CD8-positive, alpha-beta memory T cell (primary cell): ENCODE measurements around the gene CBLN3. TPM values are rescaled to one million over a fixed set of nuclear protein-coding genes. Genes with fewer than 3 reads are reported as not detected.

ENCODE experiments used
- CTCF ChIA-PET: fragments of 350-600 bp; sonication (Branson Sonifier 250); formaldehyde crosslinking; loops from one replicate; lab custom pipeline; 2021; ENCODE audit warnings: antibody characterized with exemption; lab: Charles Lee
- POLR2A ChIA-PET: fragments of 350-600 bp; sonication (Branson Sonifier 250); formaldehyde crosslinking; loops from one replicate; lab custom pipeline; 2021; ENCODE audit warnings: antibody characterized with exemption; lab: Charles Lee
- DNase-seq, 5 donors: peaks; one replicate each; pipeline versions ENCODE4 v3.0.0 to v3.0.0-alpha.2; 2020 to 2022; ENCODE audit warnings: mixed read lengths in 1 of 5
- H3K27ac ChIP-seq: one replicate; pipeline ENCODE4 v1.7.0; 2013; ENCODE audit warnings: low read depth, mild to moderate bottlenecking, low read length, moderate library complexity
- H3K27me3 ChIP-seq: 2 replicates; pipeline ENCODE4 v1.7.0; 2013; ENCODE audit warnings: low read length, mild to moderate bottlenecking; ENCODE audit not compliant: insufficient read depth, poor library complexity, severe bottlenecking
- H3K36me3 ChIP-seq: 2 replicates; pipeline ENCODE4 v1.7.0; 2013; ENCODE audit warnings: mild to moderate bottlenecking, low read length, moderate library complexity; ENCODE audit not compliant: insufficient read depth
- H3K4me1 ChIP-seq: 2 replicates; pipeline ENCODE4 v1.7.0; 2013; ENCODE audit warnings: mild to moderate bottlenecking, low read length, moderate library complexity; ENCODE audit not compliant: insufficient read depth
- H3K4me3 ChIP-seq: 2 replicates; pipeline ENCODE4 v1.7.0; 2013; ENCODE audit warnings: mild to moderate bottlenecking, low read length
- H3K9me3 ChIP-seq: 2 replicates; pipeline ENCODE4 v1.7.0; 2013; ENCODE audit warnings: mild to moderate bottlenecking, low read length
- H3K27ac Mint-ChIP-seq, 8 donors: one replicate each; pipeline ENCODE4 v1.8.0; 2020 to 2021; ENCODE audit warnings: mixed read lengths in 8 of 8, mild to moderate bottlenecking in 6 of 8, inconsistent platforms in 3 of 8, moderate library complexity in 3 of 8
- H3K27me3 Mint-ChIP-seq, 2 donors: one replicate each; pipeline ENCODE4 v1.8.0; 2020 to 2021; ENCODE audit warnings: mixed read lengths in 2 of 2, mild to moderate bottlenecking in 1 of 2, moderate library complexity in 1 of 2
- H3K36me3 Mint-ChIP-seq, 3 donors: one replicate each; pipeline ENCODE4 v1.8.0; 2020 to 2021; ENCODE audit warnings: mixed read lengths in 3 of 3, inconsistent platforms in 1 of 3, mild to moderate bottlenecking in 1 of 3
- H3K4me1 Mint-ChIP-seq, 3 donors: one replicate each; pipeline ENCODE4 v1.8.0; 2020 to 2021; ENCODE audit warnings: mixed read lengths in 3 of 3, inconsistent platforms in 1 of 3, mild to moderate bottlenecking in 1 of 3
- H3K4me3 Mint-ChIP-seq, 7 donors: one replicate each; pipeline ENCODE4 v1.8.0; 2020 to 2021; ENCODE audit warnings: mixed read lengths in 7 of 7, mild to moderate bottlenecking in 6 of 7, moderate library complexity in 4 of 7, inconsistent platforms in 2 of 7
- H3K9me3 Mint-ChIP-seq, 5 donors: one replicate each; pipeline ENCODE4 v1.8.0; 2020 to 2022; ENCODE audit warnings: mixed read lengths in 5 of 5, mild to moderate bottlenecking in 3 of 5, moderate library complexity in 2 of 5, inconsistent platforms in 1 of 5
- polyA plus RNA-seq: library from polyadenylated mRNA; unstranded; fragments of 300-500 nt; fragmentation: Illumina TruSeq; gene quantifications from one replicate; pipeline ENCODE4 v1.2.3, GENCODE V29; 2021
- total RNA-seq, 2 experiments: library from RNA; stranded (reverse); gene quantifications; one replicate each; pipeline ENCODE4 v1.2.3, GENCODE V29; 2021

Gene CBLN3
- total and polyA plus RNA-seq, 3 experiments from 2014 or later = 7.4 to 7.7 TPM; not detected in 1

DNA sequence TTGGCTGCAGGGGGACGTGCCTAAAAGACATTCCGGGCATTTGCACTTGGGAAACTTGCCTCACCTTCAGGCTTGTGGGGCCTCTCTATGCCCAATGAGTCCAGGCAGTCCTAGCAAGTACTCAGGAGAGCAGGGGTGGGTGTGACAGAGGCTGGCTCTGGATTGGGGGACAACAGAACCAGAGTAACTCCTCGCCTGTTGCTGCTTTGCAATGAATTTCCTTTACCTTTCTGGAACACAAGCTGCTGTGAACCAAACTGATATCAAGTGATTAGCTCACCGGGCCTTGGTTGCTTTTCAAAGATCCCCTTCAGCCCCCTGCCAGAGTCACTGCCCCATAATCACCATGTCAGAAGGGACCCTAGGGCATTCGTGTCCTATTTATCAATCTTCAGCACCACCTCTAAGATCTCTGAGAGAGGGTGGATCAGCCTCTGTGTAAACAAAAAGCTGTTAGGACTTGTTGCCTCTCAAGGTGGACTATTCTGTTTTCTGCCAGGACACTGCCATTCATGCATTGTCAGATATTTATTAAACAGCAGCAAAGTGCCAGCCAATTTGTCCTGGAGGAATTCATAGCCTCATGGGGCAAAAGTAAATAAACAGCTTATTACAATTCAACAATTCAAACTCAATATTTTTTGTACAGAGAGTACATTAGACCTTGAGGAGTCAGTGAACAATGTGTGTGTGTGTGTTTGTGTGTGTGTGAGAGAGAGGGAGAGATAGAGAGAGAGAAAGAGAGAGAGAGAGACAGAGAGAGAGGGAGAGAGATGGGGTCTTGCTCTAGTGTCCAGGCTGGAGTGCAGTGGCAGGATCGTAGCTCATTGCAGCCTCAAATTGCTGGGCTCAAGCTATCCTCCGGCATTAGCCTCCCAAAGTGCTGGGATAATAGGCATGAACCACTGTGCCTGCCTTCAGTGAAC lies 50.2 kb downstream of the CBLN3 start:
- H3K27ac ChIP-seq = no peak overlapping the region
- H3K4me1 Mint-ChIP-seq = no peaks in the 10 kb centered on the region
- CTCF ChIA-PET = interaction anchor here (1.6 kb wide), 1 partner anchor 10 kb away, joined by 4 read pairs; no protein-coding TSS in a partner anchor
- no peaks in the 10 kb centered on the region for H3K27me3 ChIP-seq
- H3K4me1 ChIP-seq = no peaks in the 10 kb centered on the region
- H3K4me3 ChIP-seq = no peak overlapping the region
- no peak for DNase-seq
- no peaks in the 10 kb centered on the region for H3K9me3 ChIP-seq
- H3K36me3 Mint-ChIP-seq = no peaks in the 10 kb centered on the region
- H3K9me3 Mint-ChIP-seq = no peaks in the 10 kb centered on the region
- H3K27ac Mint-ChIP-seq = peak overlapping the region in 2 of 8 donors; percentile 22 to 47
- no peak overlapping the region for H3K4me3 Mint-ChIP-seq
- POLR2A ChIA-PET = no interaction called here
- no peaks in the 10 kb centered on the region for H3K36me3 ChIP-seq
- H3K27me3 Mint-ChIP-seq = peaks cover 4 to 13% of the 10 kb centered on the region in 2 donors

GRCh38 chr14:24378327-24378726 lies 51.1 kb downstream of the CBLN3 start:
- H3K4me3 Mint-ChIP-seq = no peak overlapping the region
- H3K9me3 Mint-ChIP-seq = no peaks in the 10 kb centered on the region
- H3K27ac Mint-ChIP-seq = no peak overlapping the region
- H3K4me1 Mint-ChIP-seq = no peaks in the 10 kb centered on the region
- CTCF ChIA-PET = no interaction called here
- Histone ChIP-seq H3K27me3 (no peaks in the 10 kb centered on the region), H3K4me1 (no peaks in the 10 kb centered on the region), H3K27ac (no peak overlapping the region), H3K36me3 (no peaks in the 10 kb centered on the region), H3K9me3 (no peaks in the 10 kb centered on the region), H3K4me3 (no peak overlapping the region)
- no peak for DNase-seq
- POLR2A ChIA-PET = no interaction called here
- H3K27me3 Mint-ChIP-seq = peaks cover 5 to 17% of the 10 kb centered on the region in 2 donors
- no peaks in the 10 kb centered on the region for H3K36me3 Mint-ChIP-seq

DNA sequence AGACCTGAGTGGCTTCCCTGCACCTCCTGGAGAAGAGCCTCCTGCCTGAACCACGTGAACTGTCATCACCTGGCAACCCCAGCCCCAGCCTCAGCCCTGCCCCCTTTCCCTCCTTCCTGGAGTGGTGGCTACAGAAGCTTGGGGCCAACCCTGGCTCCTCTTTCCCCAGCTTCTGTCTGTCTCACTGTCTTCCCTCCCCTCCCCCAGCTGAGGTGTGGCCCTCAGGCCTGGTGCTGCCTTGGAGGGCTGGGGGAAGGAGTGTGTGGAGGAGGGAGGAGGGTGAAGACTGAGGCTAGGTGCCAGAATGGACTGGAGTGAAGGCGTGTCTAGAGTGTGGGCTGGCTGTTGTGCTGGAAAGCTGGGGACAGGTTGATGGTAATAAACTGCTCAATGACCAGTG lies 51.8 kb downstream of the CBLN3 start:
- no peaks in the 10 kb centered on the region for H3K9me3 Mint-ChIP-seq
- H3K27me3 Mint-ChIP-seq = peaks cover 5 to 20% of the 10 kb centered on the region in 2 donors
- Histone ChIP-seq H3K27ac (no peak overlapping the region), H3K4me1 (no peaks in the 10 kb centered on the region), H3K9me3 (no peaks in the 10 kb centered on the region), H3K27me3 (no peaks in the 10 kb centered on the region), H3K36me3 (no peaks in the 10 kb centered on the region), H3K4me3 (no peak overlapping the region)
- H3K4me1 Mint-ChIP-seq = no peaks in the 10 kb centered on the region
- no peak overlapping the region for H3K27ac Mint-ChIP-seq
- CTCF ChIA-PET = no interaction called here
- no peak overlapping the region for H3K4me3 Mint-ChIP-seq
- no peaks in the 10 kb centered on the region for H3K36me3 Mint-ChIP-seq
- no peak for DNase-seq
- POLR2A ChIA-PET = no interaction called here

GRCh38 chr14:24377126-24377525 lies 52.3 kb downstream of the CBLN3 start:
- ChIA-PET POLR2A (no interaction called here), CTCF (no interaction called here)
- Histone ChIP-seq H3K4me3 (no peak overlapping the region), H3K27me3 (no peaks in the 10 kb centered on the region), H3K4me1 (no peaks in the 10 kb centered on the region), H3K36me3 (no peaks in the 10 kb centered on the region), H3K9me3 (no peaks in the 10 kb centered on the region), H3K27ac (no peak overlapping the region)
- Mint-ChIP-seq H3K36me3 (no peaks in the 10 kb centered on the region), H3K4me1 (no peaks in the 10 kb centered on the region), H3K4me3 (no peak overlapping the region), H3K27ac (no peak overlapping the region), H3K9me3 (no peaks in the 10 kb centered on the region), H3K27me3 (peaks cover 5 to 18% of the 10 kb centered on the region in 2 donors)
- no peak for DNase-seq

Other genes starting within 250 kb of the CBLN3 start
- 100 to 1,000 TPM; 164 to 172 TPM for gene IPO4, start 240.9 kb downstream of the CBLN3 start, total RNA-seq
- gene IPO4, start 240.9 kb downstream of the CBLN3 start, polyA plus RNA-seq = 20.9 TPM
- 10 to 100 TPM; 31.3 to 34.0 TPM for gene TM9SF1, start 234.2 kb downstream of the CBLN3 start, total RNA-seq
- 30.0 TPM for gene TM9SF1, start 234.2 kb downstream of the CBLN3 start, polyA plus RNA-seq
- under 1 TPM; 0.26 to 0.44 TPM for gene TSSK4, start 224.0 kb downstream of the CBLN3 start, total RNA-seq
- 1.2 TPM for gene TSSK4, start 224.0 kb downstream of the CBLN3 start, polyA plus RNA-seq
- gene CHMP4A, start 216.2 kb downstream of the CBLN3 start, total RNA-seq = 10 to 100 TPM; 86.4 to 87.6 TPM
- 159 TPM for gene CHMP4A, start 216.2 kb downstream of the CBLN3 start, polyA plus RNA-seq
- gene MDP1, start 213.6 kb downstream of the CBLN3 start, total RNA-seq = 10 to 100 TPM; 15.5 to 16.2 TPM
- 25.8 TPM for gene MDP1, start 213.6 kb downstream of the CBLN3 start, polyA plus RNA-seq
- gene NEDD8, start 197.3 kb downstream of the CBLN3 start, total RNA-seq = 100 to 1,000 TPM; 232 to 240 TPM
- 364 TPM for gene NEDD8, start 197.3 kb downstream of the CBLN3 start, polyA plus RNA-seq
- 10 to 100 TPM; 43.6 to 48.6 TPM for gene GMPR2, start 196.7 kb downstream of the CBLN3 start, total RNA-seq
- gene GMPR2, start 196.7 kb downstream of the CBLN3 start, polyA plus RNA-seq = 96.8 TPM
- 100 to 1,000 TPM; 101 to 106 TPM for gene TINF2, start 187.0 kb downstream of the CBLN3 start, total RNA-seq
- gene TINF2, start 187.0 kb downstream of the CBLN3 start, polyA plus RNA-seq = 161 TPM
- 1 to 10 TPM; 3.2 to 3.7 TPM for gene TGM1, start 166.5 kb downstream of the CBLN3 start, total RNA-seq
- gene TGM1, start 166.5 kb downstream of the CBLN3 start, polyA plus RNA-seq = not detected
- gene RABGGTA, start 158.1 kb downstream of the CBLN3 start, total RNA-seq = 10 to 100 TPM; 41.0 to 41.8 TPM
- gene RABGGTA, start 158.1 kb downstream of the CBLN3 start, polyA plus RNA-seq = 37.7 TPM
- gene DHRS1, start 129.9 kb downstream of the CBLN3 start, total RNA-seq = 1 to 10 TPM; 9.3 to 9.8 TPM
- gene DHRS1, start 129.9 kb downstream of the CBLN3 start, polyA plus RNA-seq = 34.8 TPM
- gene NOP9, start 129.8 kb downstream of the CBLN3 start, total RNA-seq = 10 to 100 TPM; 44.1 to 47.1 TPM
- 2.1 TPM for gene NOP9, start 129.8 kb downstream of the CBLN3 start, polyA plus RNA-seq
- 10 to 100 TPM; 12.4 to 12.7 TPM for gene CIDEB, start 121.7 kb downstream of the CBLN3 start, total RNA-seq
- 27.5 TPM for gene CIDEB, start 121.7 kb downstream of the CBLN3 start, polyA plus RNA-seq
- 1 to 10 TPM; 8.3 to 8.7 TPM for gene LTB4R2, start 119.5 kb downstream of the CBLN3 start, total RNA-seq
- gene LTB4R2, start 119.5 kb downstream of the CBLN3 start, polyA plus RNA-seq = 2.6 TPM
- 10 to 100 TPM in 1 of 2 experiments, 1 to 10 TPM in 1; 9.8 to 12.3 TPM for gene LTB4R, start 118.2 kb downstream of the CBLN3 start, total RNA-seq
- 10.3 TPM for gene LTB4R, start 118.2 kb downstream of the CBLN3 start, polyA plus RNA-seq
- 1 to 10 TPM in 1 of 2 experiments, under 1 TPM in 1; 0.84 to 1.5 TPM for gene ADCY4, start 94.6 kb downstream of the CBLN3 start, total RNA-seq
- gene ADCY4, start 94.6 kb downstream of the CBLN3 start, polyA plus RNA-seq = 0.64 TPM
- gene RIPK3, start 89.7 kb downstream of the CBLN3 start, total RNA-seq = 10 to 100 TPM; 11.6 to 12.5 TPM
- gene RIPK3, start 89.7 kb downstream of the CBLN3 start, polyA plus RNA-seq = 15.4 TPM
- gene NFATC4, start 61.5 kb downstream of the CBLN3 start, total RNA-seq = 1 to 10 TPM in 1 of 2 experiments, under 1 TPM in 1; 0.81 to 1.5 TPM
- gene NFATC4, start 61.5 kb downstream of the CBLN3 start, polyA plus RNA-seq = not detected
- under 1 TPM; 0.02 to 0.04 TPM for gene NYNRIN, start 30.7 kb downstream of the CBLN3 start, total RNA-seq
- not detected for gene NYNRIN, start 30.7 kb downstream of the CBLN3 start, polyA plus RNA-seq
- gene KHNYN, start 286 bp upstream of the CBLN3 start, total RNA-seq = 10 to 100 TPM; 68.8 to 72.3 TPM
- gene KHNYN, start 286 bp upstream of the CBLN3 start, polyA plus RNA-seq = 21.1 TPM
- 10 to 100 TPM; 58.1 to 59.6 TPM for gene SDR39U1, start 13.1 kb upstream of the CBLN3 start, total RNA-seq
- 67.7 TPM for gene SDR39U1, start 13.1 kb upstream of the CBLN3 start, polyA plus RNA-seq
- not detected for gene CMA1, start 78.6 kb upstream of the CBLN3 start, total RNA-seq
- not detected for gene CMA1, start 78.6 kb upstream of the CBLN3 start, polyA plus RNA-seq
- not detected for gene CTSG, start 146.6 kb upstream of the CBLN3 start, total RNA-seq
- not detected for gene CTSG, start 146.6 kb upstream of the CBLN3 start, polyA plus RNA-seq
- 100 to 1,000 TPM; 125 to 131 TPM for gene GZMH, start 180.0 kb upstream of the CBLN3 start, total RNA-seq
- gene GZMH, start 180.0 kb upstream of the CBLN3 start, polyA plus RNA-seq = 336 TPM
- 1,000 to 10,000 TPM; 2,724 to 2,866 TPM for gene GZMB, start 204.5 kb upstream of the CBLN3 start, total RNA-seq
- 78.6 TPM for gene GZMB, start 204.5 kb upstream of the CBLN3 start, polyA plus RNA-seq